GM21367 (cell line): ENCODE measurements around the gene CBFB.

Experiments
- ATAC-seq: cut with Tn5 transposase; IDR thresholded peaks from one replicate; pipeline ENCODE4 v1.9.1; 2021; ENCODE audit not compliant: unreplicated experiment

Gene CBFB

DNA sequence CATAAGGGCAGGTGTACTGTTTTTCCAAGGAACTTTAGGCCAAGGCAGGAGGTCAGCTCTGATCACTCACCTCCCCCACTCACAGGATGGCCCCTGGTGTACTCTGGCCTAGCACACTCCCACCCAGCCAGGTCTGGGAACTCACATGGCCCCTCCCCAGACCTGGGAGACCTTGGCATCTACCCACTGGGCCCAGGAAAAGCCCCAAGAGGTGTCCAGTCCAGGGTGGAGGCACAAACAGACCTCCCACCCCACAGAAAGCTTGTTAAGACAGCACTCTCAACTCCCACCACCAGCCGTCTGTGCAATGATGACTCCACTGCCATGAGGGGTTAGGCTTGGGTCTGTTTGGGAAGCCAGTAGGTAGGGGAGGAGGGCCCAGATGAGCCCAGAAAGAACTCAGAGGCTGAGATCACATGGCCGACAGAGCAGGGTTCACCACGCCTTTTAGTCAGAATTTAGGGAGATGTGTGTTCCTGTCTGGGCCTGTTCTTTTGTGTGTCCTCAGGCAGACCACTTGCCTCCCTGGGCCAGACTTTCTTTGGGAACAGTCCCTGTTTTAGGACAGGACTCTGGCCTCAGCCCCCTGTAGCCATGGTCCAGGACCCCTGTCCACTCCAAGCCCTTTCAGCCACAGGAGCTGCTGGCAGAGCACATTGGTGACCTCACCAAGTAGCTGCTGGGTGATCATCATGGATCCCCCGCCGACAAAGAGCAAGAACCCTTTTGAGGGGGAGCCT, 12.1 kb upstream of the CBFB start:
- no peak for ATAC-seq

DNA sequence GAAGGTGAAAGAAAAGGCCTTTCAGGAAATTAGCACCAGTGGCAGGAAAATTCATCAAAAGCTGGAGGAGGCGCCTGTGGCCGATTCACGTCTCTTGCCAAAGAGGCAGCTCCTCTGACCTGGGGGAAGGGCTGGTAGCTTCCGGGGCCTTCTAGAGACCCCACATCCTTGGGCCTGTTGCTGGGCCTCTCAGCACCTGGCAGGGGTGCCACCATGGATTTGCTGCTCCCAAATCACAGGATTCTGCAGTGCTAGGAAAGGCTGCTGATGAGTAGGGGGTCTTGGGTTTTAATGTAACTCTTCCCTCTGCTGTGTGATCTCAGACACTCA, 11.6 kb upstream of the CBFB start:
- ATAC-seq: no peak

DNA sequence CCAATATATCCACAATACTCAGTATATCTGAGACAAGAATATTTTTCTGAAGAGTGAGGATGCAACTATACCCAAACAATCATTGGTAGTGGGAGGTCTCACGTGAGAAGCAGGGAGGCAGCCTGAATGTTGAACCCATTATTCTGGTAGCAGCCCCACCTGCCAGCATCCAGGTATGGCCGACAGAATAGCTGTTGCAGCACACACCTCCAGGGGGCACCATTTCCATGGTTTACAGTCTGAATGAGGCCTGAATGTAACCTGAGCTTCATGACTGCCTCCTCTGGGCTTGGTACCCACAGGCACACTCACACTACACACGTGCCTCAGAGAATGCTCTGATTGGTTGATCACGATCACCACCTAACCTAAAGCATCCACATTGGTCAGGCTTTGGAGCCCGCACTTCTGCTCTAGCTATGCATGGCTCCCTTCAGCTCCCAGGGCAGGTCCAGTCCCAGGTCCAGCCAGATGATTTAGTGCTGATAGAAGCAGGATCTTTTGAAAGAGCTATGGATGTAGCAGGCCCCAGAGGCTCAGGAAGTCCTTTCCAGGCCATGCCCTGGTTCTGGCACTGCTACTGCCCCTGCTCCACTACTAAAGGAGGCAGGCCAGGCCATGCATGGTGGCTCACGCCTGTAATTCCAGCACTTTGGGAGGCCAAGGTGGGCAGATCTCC, 11.0 kb upstream of the CBFB start:
- ATAC-seq: peak; percentile 78

DNA sequence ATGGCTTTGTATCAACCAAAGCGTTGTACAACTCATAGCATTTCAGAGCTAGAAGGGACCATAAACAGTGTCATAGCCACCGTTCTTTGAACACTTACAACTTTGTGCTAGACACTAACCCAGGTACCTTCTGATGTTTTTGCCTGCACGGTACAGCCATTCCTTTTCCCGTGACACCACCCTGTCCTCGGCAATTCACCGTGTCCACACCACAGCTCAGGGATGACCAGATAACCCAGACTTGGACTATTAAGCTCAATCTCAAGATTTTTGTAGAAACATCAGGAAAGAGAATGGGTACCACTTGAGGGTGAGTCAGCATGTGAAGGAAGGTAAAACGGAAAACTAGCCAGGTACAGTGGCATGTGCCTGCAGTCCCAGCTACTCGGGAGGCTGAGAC, 9.8 kb upstream of the CBFB start:
- ATAC-seq: no peak

DNA sequence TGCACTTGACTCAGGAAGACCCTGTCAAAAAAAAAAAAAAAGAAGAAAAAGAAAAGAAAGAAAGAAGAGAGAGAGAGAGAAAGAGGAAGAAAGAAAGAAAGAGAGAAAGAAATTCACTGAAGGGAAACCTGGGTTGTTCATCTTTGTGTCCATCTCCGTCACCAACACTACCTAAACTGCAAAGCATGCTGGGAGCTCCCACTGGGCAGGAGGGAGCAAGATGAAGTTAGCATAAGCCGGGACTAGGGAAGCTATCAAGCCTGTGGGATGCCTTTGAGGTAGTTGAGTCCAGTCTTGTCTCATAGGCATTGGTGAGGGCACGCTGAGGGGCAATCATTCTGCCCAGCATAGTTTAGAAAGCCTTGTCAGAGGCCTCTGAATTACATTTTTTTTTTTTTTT, 7.6 kb upstream of the CBFB start:
- no peak for ATAC-seq

DNA sequence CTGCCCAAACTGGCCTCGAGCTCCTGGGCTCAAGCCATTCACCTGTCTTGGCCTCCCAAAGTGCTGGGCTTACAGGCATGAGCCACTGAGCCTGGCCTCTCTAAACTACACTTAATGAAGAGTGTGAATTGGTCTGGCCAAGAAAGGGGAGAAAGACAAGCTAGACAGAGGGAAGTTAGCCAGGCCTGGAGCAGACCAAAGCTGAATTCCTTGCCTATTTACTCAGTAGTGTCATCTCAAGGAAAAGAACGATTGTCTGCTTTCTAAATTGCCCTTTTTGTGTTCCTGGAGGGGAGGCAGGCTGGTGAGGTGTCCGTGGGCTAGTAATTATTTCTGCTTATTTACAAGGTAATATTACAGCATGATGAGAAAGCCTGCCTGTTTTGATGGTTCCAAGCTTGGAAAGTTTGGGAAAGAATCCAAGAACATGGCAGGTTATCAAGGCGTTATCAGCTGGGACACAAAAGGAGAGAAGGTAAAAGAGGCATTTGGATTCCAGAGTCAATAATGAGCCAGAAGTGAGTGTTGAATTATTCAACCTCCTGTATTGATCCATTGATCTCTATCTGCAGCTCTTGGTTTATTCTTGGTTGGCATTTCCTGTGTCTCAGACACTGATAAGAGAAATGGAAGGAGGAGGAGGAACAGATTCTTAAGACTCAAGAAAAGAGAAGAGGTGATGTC, 6.3 kb upstream of the CBFB start:
- ATAC-seq: no peak

DNA sequence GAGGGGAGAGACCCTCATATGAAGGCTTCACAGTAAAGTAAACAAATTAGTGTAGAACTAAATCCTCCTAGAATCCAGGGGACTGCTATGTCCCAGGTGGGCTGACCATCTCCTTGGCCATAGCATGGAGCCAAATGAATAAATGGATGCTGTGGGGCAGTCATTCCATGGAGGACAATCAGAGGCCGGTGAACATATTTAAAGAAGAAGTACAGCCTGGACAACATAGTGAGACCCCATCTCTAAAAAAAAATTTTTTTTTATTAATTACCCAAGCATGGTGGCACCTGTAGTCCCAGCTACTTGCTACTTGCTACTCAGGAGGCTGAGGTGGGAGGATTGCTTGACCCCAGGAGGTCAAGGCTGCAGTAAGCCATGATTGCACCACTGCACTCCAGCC, 5.3 kb upstream of the CBFB start:
- no peak for ATAC-seq

DNA sequence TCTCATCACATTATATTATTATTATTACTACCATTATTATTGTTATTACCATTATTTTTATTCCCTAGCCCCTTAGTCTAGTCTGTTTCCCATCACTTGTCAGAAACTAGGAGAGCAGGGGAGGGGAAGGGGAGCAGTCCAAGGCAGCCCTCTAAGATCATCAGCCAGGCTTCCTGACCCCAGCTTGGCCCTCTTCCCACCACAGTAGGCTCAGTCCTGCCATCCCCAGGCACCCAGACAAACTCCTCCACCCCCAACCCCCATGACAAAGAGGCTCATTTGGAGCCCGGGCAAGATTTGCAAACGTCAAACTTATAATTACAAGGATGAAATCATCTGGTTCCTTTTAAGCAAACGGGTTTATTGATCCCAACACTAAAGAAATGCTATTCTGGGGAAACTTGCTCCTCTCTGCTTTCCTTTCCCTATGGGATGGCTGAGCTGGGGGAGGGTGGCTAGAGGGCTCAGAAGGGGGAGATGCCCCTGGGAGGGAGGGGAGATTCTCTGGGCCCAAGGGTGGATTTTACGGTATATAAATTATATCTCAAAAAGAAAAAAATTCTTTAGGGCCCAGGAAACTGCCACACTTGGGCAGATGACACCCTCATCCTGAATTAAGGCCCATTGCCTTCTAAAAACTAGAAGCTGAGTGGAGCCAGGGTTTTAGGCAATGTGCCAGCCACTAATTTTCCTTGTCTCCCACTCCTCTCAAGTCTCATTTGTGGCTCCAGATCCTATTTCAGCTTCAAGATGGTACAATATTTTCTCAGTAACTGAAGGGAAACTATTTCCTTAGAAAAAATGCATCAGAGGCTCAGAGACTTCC, 4.4 kb upstream of the CBFB start:
- ATAC-seq: no peak

DNA sequence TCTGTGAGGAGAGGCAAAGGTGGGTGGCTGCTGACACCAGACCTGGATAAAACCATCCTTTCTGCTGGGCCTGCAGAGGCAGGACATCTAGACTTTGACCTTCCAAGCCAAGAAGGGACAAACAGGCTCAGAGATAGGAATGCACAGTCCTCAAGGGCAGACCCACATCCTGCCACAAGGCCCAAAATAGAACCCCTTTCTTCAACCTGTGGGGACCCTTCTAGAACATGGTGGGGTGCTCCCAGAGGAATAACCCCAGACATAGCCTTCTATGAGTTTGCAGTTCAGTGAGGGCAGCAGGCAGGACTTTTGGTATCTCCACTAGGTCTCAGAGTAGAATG, 3.8 kb upstream of the CBFB start:
- ATAC-seq: no peak

DNA sequence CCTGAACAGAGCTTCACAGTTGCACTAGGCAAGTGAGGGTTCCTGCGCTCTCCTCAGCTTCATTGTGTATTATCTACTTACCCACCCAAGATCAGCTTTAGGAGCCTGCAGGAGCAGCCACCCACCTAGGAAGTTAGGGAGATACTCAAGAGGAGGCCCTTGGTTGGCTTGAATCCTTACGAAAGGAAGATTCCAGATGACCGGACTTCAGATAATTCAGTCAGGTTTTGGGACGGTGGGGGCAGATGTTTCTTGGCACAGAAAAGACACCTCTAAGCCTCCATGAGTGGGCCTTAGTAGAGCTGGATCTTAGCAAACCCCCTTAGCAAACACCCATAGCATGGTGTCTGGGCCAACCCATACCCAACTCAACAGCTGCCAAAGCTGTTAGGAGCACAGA, 2.4 kb upstream of the CBFB start:
- ATAC-seq: no peak

DNA sequence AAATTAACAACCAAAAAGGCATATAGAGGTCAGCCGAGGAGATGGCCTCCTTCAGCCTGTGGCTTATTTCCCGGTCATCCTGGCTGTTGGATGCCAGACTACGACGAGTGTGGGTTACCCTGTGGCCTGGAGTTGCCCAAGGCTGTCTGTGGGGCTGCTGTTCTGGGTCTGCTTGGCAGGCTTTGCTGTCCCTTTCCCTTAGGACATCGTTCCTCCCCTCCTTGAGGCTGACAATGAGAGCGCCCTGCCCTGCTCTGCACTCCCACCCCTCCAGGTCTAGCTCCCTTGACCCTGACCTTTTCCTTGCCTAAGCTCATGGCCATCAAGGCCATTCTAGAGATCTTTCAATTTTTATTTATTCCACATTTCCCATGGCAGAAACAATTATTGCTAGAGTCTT, 1.9 kb upstream of the CBFB start:
- ATAC-seq: no peak

DNA sequence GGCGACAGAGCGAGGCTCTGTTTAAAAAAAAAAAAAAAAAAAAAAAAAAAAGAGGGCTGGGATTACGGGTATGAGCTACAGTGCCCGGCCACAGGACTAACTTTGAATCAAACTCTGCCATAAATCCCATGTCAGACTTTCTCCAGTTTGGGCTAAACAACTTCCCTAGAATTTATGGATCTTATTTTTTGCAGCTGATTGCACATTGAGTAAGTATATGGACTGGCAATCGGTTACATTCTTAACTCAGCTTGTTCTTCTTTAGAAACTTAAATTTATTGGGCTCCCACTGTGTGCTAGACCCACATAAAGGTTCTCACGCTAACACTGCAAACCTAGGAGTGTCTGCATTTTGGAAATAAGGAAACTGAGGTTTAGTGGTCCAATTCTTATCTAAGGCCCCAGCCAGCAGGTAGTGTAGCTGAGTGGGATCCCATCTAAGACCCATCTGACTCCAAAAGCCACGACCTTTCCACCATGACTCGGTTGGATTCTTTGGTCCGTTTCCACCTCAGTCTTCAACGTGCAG, 718 bp upstream of the CBFB start:
- no peak for ATAC-seq

DNA sequence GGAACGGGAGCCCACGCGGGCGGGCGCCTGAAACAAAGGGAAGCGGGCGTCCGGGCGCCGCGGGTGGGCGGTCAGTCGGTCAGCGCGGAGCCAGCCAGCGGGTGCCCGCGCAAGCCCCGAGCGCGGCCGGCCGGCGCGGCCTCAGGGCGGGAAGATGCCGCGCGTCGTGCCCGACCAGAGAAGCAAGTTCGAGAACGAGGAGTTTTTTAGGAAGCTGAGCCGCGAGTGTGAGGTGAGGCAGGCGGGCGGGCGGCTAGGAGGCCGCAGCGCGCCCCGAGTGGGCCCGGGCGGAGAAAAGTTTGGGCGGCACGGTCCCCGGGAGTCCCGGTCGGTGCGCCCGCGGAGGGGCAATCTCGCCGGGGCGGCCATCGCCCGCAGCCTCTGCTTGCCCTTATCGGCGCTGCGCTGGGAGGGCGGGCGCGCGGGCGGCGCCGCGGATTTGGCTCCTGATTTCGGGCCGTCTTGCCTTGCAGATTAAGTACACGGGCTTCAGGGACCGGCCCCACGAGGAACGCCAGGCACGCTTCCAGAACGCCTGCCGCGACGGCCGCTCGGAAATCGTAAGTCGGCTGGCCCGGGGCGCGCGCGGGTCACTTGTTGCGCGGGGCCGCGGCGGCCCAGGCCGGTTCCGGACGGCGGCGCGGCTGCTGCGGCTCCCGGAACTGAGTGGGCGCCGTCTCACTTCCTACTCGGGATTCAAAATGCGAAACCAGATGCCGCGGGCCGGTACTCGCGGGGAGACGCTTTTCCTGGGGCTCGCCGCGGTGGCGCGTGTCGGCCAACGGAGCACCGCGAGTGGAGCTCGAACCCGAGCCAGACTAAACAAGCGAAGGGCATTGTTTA, 526 bp downstream of the CBFB start:
- peak; percentile 28 for ATAC-seq

DNA sequence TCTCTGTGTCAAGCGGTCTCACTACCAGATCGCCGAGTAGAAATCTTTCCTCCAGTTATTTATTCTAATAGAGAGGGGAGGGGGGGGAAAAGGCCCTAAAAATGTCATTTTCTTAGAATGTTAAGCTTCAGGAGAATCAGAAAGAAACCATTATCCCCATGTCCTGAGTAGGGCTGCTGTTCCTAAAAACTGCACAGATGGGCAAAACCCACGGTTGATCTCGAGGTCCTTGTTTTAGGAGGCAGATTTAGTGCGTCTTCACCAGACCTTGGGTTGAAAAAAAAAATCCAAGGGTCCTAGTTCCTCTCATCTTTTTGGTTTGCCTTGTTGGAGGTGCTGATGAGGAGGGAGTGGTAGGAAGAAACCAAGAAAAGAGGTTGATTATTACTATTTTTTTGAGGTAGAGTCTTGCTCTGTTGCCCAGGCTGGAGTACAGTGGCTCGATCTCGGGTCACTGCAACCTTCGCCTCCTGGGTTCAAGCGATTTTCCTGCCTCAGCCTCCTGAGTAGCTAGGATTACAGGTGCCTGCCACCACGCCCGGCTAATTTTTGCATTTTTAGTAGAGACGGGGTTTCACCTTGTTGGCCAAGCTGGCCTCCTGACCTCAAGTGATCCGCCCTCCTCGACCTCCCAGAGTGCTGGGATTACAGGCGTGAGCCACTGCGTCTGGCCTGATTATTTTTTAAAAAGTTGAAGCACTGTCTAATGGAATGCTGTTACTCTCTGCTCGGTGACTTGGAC, 1.4 kb downstream of the CBFB start:
- no peak for ATAC-seq

DNA sequence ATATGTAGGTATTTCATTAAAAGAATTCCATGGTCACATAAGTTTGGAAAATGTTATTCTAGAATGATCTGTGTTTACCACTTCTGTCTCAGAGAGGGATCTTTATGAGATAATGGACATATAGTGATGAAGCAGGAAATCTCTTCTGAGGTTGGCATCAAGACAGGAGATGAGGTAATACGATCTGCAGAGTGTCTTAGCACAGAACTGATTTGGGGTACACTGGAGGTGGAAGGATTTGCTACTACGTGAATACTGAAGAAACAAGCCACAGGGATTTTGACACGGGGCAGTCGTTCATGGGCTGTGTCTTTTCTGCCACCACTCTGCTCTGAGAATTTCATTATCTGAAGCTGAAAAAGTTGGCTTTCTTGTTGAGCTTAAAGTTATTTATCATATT, 5.5 kb downstream of the CBFB start:
- no peak for ATAC-seq

DNA sequence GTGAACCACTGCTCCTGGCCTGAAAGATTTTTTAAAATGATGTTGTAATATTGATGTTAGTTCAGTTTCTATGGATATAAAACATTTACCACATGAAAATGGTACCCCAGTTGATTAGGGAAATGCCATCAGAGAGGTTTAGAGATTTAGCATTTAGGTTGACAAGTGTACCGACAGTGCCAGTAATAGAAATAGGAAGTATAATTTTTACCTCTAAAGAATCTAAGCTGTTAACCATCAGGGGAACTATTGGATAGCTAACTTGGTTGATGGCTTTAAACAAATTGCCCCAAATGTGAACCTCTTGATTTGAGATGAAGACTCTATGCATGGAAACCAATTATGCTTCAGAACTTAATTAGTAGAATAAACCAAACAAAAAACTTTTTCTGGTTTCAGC, 6.4 kb downstream of the CBFB start:
- no peak for ATAC-seq

DNA sequence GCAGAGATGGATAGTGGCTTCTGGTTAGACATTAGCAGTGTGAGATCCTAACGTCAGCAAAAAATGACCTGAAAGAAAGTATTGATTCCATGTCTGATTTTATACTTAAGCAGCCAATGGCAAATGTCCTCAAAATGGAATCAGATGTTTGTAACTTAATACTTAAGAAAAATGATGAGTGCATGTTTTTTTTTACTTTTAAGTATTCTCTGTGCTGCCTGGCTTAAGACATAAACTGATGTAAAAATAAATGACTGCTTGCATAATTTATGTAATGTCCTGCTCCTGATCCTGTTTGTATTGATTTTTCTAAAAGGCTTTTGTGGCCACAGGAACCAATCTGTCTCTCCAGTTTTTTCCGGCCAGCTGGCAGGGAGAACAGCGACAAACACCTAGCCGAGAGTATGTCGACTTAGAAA, 7.4 kb downstream of the CBFB start:
- ATAC-seq: no peak

DNA sequence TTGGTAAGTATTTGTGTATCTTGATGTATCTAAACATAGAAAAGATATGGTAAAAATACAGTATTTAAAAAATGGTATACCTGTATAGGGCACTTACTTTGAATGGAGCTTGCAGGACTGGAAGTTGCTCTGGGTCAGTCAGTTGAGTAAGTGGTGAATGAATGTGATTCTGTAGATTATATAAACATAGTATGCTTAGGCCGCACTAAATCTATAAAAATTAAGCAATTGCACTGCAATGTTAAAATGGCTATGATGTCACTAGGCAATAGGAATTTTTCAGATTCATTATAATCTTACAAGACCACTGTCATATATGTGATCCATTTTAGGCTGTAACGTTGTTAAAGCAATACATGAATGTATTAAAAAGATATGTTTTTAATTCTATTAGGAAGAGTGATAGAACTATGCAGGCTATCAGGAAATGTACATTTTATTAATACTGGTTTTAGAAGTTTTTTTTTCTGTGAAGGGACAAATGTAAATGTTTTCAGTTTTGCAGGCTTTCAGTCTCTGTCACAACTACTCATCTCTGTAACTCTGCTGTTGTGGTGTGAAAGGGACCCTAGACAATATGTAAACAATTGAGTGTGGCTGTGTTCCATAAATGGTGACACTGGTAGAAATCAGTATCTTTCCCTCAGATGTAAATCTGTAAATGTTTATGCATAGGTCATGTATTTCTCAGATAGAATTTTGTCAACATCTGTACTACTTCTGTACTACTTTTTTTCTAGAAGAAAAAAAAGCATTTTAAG, 10.5 kb downstream of the CBFB start:
- ATAC-seq: no peak

DNA sequence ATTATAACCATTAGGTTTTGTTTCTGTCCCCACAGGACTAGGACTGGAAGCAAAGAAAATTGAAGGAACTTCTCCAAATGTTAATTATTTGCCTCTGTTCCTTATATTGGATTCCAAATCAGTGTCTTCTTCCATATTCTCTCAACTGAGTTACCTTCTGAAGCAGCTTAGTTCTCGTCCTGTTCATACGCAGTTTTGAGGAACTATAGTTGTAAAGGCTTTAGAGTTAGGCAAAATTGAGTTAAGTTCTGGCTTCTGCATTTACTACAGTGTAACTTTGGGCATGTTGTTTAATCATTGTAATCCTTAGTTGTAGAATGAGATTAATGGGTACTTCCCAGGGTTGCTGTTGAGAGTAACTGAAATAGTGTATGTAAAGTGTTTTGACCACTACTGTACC, 11.2 kb downstream of the CBFB start:
- ATAC-seq: no peak
